GM18520 (cell line): ENCODE measurements around the gene LYPD5.
"Not testable (repeated sequence)": the region's sequence is repeated elsewhere in the genome, so short reads cannot be mapped to it uniquely, and the experiment has no call there.

Source experiments
- ATAC-seq: cut with Tn5 transposase; IDR thresholded peaks from one replicate; pipeline ENCODE4 v1.9.1; 2021; ENCODE audit not compliant: unreplicated experiment

Gene LYPD5

GRCh38 chr19:43806848-43807247, 4.6 kb upstream of the LYPD5 start:
- ATAC-seq, result no peak

DNA sequence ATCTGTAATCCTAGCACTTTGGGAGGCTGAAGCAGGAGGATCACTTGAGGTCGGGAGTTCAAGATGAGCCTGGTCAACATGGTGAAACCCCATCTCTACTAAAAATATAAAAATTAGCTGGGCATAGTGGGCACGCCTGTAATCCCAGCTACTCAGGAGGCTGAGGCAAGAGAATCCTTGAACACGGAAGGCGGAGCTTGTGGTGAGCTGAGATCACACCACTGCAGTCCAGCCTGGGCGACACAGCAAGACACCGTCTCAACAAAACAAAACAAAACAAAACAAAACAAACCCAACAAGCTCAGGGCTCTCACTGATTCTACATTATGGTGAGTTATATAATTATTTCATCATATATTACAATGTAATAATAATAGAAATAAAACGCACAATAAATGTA, 4.2 kb upstream of the LYPD5 start:
- ATAC-seq, result not testable (repeated sequence)

DNA sequence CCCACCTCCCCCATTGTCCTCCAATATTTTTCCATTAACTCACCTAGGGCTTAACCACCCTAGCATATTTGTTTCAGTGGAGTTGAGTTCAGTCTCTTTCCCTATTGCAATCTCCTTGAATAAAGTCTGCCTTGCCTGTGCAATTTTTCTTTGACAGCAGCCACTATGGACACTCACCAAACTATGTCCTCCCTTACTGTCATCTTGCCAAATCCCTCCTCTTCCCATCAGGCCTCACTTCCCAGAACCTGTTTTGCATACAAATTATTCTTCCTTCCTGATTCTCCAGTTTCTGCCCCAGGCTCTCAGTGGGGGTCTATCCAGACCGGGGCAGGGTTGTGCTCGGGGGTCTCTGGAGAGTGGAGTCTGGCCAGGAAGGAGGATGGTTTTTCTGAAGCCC, 2.2 kb upstream of the LYPD5 start:
- no peak for ATAC-seq

DNA sequence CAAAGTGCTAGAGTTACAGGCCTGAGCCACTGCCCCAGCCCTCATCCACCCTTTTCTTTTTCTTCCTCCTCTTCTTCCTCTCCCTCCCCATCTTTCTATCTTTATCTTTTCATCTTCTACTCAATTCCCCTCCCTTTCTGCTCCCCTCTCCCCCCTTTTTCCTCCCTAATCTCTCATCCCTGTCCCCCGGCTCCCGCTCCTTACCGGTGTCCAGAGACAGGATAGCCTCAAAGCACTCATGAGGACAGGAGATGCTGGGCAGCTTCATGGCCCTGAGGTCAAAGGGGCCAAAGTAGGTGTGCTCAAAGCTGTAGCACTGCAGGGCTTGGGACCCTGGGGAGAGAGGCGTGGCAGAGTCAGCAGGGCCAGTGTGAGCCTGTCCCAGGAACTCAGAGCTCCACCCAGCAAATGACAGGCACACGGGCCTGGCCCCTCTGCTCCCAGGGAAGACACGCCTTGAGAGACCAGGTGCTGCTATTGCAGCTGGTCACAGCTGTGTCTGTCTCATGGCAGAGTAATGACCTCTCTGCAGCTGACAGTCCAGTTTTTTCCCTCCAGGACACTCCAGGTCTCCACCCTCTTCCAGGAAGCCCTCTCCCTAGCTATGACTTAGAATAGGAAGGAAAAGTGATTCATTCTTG, 2.6 kb downstream of the LYPD5 start:
- ATAC-seq, result no peak

DNA sequence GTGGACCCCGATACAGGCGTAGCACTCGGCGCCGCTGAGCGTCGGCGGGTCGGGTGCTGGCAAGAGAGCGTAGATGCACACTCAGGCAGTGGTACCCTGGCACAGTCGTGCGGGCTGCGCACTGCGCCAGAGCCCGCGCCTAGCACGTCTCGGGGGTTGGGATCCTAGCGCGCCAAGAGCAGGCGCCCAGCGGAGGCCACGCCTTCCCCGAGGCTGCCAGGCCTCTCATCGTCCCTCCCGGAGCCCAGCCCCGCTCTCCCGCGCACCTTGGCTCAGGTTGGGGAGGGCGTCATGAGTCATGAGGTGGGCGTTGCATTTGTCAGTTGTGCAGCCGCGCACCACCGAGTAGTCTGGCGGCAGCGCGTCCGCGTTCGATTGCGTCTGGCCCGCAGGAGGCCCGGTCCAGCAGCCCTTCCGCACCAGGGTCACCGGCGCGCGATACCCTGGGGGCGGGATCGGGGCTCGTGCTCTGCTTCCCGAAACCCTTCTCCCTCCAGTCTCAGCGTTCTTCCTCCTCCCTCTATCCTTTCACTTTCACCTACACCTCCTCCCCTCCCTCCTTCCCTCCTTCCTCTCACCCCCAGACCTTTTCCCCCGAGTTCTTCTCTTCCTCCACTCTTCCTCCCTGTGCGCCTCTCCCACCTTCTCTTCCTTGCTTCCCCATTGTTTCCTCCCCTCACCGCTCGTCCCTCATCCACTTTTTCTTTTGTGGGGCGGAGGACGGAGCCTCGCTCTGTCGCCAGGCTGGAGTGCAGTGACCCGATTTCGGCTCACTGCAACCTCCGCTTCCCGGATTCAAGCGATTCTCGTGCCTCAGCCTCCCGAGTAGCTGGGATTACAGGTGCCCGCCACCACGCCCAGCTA, 3.5 kb downstream of the LYPD5 start:
- no peak for ATAC-seq

DNA sequence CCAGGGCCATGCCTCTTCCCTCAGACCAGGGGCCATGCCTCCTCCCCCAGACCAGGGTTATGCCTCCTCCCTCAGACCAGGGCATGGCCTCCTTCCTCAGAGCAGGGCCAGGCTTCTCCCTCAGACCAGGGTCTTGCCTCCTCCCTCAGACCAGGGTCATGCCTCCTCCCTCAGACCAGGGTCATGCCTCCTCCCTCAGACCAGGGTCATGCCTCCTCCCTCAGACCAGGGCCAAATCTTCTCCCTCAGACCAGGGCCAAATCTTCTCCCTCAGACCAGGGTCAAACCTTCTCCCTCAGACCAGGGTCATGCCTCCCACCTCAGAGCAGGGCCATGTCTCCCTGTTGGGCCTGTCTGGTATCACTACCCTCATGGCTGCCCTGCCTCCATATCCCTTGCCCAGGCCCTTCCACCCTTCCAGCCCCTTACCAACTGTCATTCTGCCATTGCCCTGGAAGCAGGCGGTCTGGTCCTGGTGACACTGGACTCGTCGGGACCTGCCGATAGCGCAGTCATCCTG, 4.2 kb downstream of the LYPD5 start:
- ATAC-seq, result no peak

- ATAC-seq, result no peak
Observed at GRCh38 chr19:43797556-43797955, 4.7 kb downstream of the LYPD5 start.

DNA sequence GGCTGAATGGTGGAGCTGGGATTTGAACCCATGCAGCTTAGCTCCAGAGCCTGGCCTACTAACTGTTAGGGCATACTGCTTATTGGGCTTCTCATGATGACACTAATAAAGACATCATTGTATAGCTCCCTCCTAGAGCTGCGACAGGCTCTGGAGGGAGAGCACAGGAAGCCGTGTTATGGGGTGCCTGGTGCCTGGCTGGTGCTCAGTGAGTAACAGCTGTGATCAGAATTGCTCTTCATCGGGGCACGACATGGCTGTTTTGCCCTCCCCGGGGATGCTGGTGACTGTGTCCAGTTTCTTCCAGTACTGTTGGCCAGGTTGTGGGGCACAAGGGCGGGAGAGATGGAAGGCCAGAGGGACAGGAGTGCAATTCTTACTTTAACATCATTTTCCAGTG, 5.1 kb downstream of the LYPD5 start:
- ATAC-seq, result no peak

GRCh38 chr19:43790587-43790986, 11.7 kb downstream of the LYPD5 start:
- ATAC-seq, result no peak

- ATAC-seq, result no peak
Observed at GRCh38 chr19:43789029-43789428, 13.2 kb downstream of the LYPD5 start.

DNA sequence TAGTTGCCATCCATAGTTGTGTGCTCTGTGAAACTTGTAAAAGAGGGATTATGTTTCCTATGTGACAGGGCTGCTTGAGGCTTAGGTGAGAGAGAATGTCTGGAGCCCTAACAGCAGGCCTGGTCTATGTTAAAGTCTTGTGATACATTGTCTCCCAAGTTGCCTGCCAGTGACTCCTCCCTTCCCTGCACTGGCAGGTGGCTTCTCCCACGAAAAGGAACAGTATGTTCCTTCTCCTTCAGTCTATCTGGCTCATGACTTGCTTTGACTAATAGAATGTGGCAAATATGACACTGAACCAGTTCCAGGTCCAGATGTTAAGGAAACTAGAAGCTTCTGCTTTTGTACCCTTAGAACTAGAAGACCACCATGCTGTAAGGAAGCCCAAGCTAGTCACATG, 15.6 kb downstream of the LYPD5 start:
- no peak for ATAC-seq

DNA sequence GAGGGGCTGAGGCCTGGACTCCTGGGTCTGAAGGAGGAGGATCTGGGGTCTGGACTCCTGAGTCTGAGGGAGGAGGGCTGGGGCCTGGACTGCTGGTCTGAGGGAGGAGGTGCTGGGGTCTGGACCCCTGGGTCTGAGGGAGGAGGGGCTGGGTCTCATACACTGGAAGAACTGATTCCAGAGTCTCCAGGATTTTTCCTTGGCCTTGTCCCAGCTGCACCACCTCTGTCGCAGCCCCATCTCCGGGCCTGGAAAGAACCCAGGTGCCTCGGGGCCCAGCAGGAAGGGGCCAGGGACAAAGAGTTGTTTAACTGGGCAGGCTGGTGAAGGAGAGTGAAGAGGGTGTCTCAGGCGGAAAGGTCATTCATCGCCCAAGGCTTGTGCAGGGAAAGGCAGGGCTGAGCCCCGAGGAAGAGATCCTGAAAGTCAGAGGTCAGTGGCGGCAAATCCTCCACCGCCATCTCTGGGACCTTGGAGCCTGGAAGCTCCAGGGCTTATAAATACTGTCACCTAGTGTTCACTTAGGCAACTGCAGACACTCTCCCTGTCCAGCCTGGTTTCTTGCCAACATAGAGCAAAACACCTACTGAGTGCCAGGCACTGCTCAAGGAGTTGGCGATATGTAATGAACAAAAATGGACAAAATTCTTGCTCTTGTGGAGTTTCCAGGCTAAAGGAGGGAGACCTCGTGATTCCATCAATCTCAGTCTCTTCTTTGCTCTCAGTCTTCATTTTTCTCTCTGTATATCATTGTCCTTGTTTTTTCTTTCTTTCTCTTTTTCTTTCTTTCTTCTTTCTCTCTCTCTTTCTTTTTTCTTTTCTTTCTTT, 17.1 kb downstream of the LYPD5 start:
- peak; percentile 39 for ATAC-seq

- ATAC-seq, result no peak
Observed at GRCh38 chr19:43784241-43784980, 17.8 kb downstream of the LYPD5 start.

- ATAC-seq, result no peak
Observed at GRCh38 chr19:43783636-43784035, 18.6 kb downstream of the LYPD5 start.

GRCh38 chr19:43782689-43783231, 19.5 kb downstream of the LYPD5 start:
- no peak for ATAC-seq

DNA sequence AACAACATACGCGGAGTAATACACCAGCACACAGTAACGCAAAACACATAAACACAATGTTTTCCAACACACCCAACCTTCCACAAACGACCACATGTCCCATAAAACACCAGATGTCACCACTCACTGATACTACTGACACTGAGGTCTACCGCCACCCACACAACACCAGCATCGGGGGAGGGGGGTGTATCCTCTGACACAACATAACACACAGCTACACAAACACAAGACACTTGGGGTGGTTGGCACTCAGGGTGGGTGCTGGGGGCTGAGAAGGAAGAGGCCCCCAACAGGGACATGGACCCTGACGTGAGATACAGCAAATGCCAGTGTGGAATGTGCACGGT, 20.0 kb downstream of the LYPD5 start:
- no peak for ATAC-seq

GRCh38 chr19:43781630-43782310, 20.5 kb downstream of the LYPD5 start:
- no peak for ATAC-seq

GRCh38 chr19:43780706-43781525, 21.3 kb downstream of the LYPD5 start, which contains the start of gene KCNN4:
TSS of gene KCNN4 (minus strand) at chr19:43780973. CDS start at chr19:43780861, 112 bp downstream.
- peak; percentile 32 for ATAC-seq

DNA sequence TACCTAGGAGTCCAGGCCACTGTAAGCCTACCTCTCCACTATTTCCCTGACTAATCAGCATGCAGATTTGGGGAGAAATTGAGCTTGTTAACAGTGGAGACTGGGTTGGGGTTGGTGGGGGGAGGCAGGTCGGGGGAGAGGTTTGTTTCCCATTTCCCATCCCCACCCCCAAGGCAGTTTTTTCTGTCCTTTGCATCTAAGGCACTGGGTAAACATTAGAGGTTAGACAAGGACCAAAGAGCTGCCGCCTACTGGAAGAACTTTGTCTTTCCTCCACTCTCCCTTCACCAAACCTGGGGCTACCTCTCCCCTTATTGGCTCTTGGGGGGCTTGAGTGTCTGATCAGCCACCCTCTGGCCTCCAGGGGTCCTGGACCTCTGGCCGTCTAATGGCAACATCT, 22.4 kb downstream of the LYPD5 start:
- no peak for ATAC-seq
